A673 (cell line): ENCODE data around the gene CYP4F11.
"Not testable (repeated sequence)": the region's sequence is repeated elsewhere in the genome, so short reads cannot be mapped to it uniquely, and the experiment has no call there.

Experiments used
- CTCF ChIP-seq: fragments of 300-800, 200-600 bp; sonication (generic); conservative IDR thresholded peaks from 2 replicates; pipeline ENCODE4 v1.5.1; 2017; ENCODE audit warnings: low read depth, mild to moderate bottlenecking, antibody characterized with exemption, low read length, moderate library complexity, mixed read lengths
- EZH2 ChIP-seq: fragments of 200-600 bp; sonication (generic); IDR thresholded peaks from 2 replicates; pipeline ENCODE4 v1.6.1; 2017; ENCODE audit warnings: borderline replicate concordance, low read depth, mild to moderate bottlenecking, mixed read lengths, antibody characterized with exemption, low read length; ENCODE audit not compliant: poor library complexity, severe bottlenecking

- not testable (repeated sequence) for TF ChIP-seq CTCF, EZH2
Observed at GRCh38 chr19:15889339-15889738, 45.0 kb downstream of the CYP4F11 start.
